ENCODE data around the gene FGF14.

DNA sequence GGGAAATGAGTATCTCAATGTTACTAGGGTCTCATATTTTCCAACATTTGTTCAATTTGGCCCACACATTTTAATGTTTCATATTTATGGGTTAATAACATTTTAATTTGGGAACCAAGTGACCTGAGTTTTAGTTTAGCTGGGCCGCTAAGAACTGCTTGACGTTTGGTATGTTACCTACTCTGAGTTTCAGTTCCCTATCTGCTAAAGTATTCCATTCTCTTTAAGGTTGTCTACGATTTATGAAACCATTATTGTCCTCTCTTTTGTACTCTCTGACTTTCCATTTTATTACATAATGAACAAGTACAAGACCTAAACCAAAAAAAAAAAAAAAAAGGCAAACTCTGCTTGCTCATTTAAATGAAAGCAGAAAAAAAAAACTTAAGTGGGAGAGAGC, 89.9 kb downstream of the FGF14 start:
- TF ChIP-seq, protein P1, sequence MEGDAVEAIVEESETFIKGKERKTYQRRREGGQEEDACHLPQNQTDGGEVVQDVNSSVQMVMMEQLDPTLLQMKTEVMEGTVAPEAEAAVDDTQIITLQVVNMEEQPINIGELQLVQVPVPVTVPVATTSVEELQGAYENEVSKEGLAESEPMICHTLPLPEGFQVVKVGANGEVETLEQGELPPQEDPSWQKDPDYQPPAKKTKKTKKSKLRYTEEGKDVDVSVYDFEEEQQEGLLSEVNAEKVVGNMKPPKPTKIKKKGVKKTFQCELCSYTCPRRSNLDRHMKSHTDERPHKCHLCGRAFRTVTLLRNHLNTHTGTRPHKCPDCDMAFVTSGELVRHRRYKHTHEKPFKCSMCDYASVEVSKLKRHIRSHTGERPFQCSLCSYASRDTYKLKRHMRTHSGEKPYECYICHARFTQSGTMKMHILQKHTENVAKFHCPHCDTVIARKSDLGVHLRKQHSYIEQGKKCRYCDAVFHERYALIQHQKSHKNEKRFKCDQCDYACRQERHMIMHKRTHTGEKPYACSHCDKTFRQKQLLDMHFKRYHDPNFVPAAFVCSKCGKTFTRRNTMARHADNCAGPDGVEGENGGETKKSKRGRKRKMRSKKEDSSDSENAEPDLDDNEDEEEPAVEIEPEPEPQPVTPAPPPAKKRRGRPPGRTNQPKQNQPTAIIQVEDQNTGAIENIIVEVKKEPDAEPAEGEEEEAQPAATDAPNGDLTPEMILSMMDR (IDR thresholded peaks at IDR 0.05; ENCODE audit: low read depth, low read length) = no peak
- TF ChIP-seq EZH2phosphoT487 (IDR thresholded peaks at IDR 0.05; ENCODE audit: low read depth) = no peak
